ENCODE measurements around the gene UBQLNL.
A peak's percentile ranks its signal among the peaks of the same experiment; 100 is the strongest.

UBQLNL gene, protein sequence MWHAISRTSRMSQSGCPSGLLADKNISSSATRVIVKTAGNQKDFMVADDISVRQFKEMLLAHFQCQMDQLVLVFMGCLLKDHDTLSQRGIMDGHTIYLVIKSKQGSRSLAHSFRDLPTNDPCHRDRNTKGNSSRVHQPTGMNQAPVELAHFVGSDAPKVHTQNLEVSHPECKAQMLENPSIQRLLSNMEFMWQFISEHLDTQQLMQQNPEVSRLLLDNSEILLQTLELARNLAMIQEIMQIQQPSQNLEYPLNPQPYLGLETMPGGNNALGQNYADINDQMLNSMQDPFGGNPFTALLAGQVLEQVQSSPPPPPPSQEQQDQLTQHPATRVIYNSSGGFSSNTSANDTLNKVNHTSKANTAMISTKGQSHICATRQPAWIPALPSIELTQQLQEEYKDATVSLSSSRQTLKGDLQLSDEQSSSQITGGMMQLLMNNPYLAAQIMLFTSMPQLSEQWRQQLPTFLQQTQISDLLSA

DNA sequence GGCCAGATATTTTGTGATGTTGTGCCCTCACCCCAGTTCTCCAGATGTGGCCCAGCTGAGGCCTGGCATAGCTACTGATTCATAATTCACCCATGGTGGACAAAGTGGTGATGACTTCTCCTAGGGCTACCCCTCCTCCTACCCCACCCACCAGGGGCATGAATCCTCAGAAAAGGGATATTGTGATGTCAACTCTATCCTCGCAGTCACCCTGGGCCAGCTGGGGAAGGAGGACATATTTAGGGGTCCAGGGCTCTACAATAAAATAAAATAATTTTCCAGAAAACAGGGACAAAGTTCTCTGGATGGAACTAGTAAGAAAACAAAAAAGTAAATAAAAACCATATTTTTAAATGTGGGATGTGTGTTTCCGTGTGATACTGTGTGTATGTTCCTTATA is at the start of gene UBQLNL:
Gene UBQLNL, minus strand, starts transcription at position 101 of the 400 bp plus-strand sequence. CDS start 258 bp downstream, outside the sequence.
- DNase-seq (ENCODE audit: low read depth), result no peak
- no peak within 1 kb of the TSS for H3K4me3 ChIP-seq (replicated peaks; ENCODE audit: low read depth, low read length)
- TF ChIP-seq, protein P1, sequence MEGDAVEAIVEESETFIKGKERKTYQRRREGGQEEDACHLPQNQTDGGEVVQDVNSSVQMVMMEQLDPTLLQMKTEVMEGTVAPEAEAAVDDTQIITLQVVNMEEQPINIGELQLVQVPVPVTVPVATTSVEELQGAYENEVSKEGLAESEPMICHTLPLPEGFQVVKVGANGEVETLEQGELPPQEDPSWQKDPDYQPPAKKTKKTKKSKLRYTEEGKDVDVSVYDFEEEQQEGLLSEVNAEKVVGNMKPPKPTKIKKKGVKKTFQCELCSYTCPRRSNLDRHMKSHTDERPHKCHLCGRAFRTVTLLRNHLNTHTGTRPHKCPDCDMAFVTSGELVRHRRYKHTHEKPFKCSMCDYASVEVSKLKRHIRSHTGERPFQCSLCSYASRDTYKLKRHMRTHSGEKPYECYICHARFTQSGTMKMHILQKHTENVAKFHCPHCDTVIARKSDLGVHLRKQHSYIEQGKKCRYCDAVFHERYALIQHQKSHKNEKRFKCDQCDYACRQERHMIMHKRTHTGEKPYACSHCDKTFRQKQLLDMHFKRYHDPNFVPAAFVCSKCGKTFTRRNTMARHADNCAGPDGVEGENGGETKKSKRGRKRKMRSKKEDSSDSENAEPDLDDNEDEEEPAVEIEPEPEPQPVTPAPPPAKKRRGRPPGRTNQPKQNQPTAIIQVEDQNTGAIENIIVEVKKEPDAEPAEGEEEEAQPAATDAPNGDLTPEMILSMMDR (IDR thresholded peaks at IDR 0.05; ENCODE audit: low read length, missing control alignments), result no peak

DNA sequence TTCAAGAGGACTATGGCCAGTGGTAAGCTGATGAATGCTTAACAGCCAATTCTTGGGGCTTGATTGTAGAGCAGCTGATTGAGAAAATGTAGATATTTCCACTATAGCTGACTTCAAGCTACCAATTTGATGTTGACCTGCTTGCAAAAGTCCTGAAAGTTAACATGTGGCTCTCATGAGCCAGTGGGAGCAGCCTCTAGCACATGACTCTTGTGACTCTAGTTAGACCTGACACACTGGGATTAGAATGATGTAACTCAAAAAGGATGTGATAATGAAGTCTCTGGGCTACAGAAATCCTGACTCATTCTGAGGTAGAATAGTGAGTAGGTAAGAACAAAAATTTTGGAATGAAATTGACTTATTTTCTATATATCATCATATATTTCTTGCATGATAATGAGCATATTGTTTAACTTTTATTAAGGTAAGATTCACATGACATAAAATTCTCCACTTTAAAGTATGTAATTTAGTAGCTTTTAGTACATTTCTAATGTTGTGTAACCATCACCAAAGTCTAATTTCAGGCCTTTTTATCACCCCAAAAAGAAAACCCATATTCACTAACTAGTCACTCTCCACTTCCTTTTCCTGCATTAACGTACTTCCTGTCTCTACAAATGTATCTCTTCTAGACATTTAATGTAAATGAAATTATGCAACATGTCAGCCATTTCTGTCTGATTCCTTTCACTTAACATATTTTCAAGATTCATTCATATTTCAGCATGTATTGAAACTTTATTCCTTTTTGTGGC is 47.9 kb upstream of the UBQLNL start:
- TF ChIP-seq, protein P1 (IDR thresholded peaks at IDR 0.05; ENCODE audit: low read length, missing control alignments), result no peak
- no peak overlapping the region for H3K4me3 ChIP-seq (replicated peaks; ENCODE audit: low read depth, low read length)
- DNase-seq (ENCODE audit: low read depth), result peak; percentile 17

DNA sequence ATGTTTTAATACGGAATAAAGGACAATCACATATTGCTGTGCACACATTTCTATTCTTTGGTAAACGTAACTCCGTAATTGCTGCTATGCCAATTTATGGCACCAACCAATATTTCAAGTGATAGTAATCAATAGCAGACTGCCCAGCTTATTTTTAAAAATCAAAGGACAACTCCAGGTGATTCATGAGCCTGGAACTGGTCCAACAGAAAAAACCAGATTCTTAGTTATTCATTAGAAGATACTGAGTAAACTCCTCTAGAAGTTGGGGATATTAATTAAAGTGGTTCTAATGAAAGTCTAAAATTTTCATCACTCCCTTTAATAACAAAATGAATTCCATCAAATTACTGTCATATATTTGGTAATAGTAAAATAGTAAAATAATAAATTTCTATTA is 41.3 kb upstream of the UBQLNL start:
- no peak for DNase-seq (ENCODE audit: low read depth)
- TF ChIP-seq, protein P1 (IDR thresholded peaks at IDR 0.05; ENCODE audit: low read length, missing control alignments), result no peak
- H3K4me3 ChIP-seq (replicated peaks; ENCODE audit: low read depth, low read length), result no peak overlapping the region

DNA sequence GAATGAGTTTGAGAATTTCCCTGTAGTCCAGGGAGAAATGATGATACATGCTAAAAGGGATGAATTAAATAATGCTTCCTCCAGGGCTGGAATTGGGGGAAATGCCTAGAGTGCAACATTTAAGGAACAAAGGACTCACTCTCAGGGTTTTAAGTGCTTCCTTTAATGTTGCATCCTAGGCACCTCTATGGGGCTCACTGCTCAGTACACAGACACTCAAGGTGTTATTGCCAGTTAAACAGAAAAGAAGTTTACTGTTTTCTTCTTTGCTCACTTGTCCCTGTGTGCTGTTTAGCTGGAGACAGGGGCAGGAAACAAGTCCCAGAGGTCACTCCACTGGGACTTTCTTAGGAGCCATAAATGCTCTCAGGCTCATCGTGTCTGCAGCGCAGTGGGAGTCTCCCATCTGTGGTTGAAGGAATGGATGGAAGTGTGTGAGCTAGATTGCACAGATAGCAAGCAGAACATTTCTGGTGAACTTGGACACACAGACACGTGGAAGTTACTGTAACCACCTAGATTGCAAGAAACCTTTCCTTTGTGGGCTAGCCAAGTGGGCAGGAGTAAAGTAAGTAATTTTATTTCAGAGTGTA is 40.2 kb upstream of the UBQLNL start:
- TF ChIP-seq, protein P1 (IDR thresholded peaks at IDR 0.05; ENCODE audit: low read length, missing control alignments), result no peak
- DNase-seq (ENCODE audit: low read depth), result no peak
- H3K4me3 ChIP-seq (replicated peaks; ENCODE audit: low read depth, low read length), result no peak overlapping the region

DNA sequence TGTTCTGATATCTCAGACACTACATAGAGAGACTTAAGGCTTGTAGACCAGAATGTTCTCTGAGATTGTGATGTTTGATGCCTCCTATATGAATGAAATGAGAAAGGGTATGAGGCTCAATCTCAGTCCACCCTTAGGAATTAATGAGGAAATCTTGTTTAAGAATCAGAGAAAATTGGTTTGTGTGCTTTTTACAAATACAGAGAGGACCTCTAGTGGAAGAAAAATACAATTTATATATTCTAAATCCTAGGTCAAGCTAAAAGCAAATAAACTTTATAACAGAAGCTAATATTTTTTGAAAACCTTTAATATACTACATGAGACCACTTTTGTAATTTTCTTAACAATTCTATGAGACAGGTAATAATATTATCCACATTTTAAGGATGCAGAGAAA is 36.8 kb upstream of the UBQLNL start:
- no peak for DNase-seq (ENCODE audit: low read depth)
- TF ChIP-seq, protein P1 (IDR thresholded peaks at IDR 0.05; ENCODE audit: low read length, missing control alignments), result peak; percentile 1
- no peak overlapping the region for H3K4me3 ChIP-seq (replicated peaks; ENCODE audit: low read depth, low read length)

DNA sequence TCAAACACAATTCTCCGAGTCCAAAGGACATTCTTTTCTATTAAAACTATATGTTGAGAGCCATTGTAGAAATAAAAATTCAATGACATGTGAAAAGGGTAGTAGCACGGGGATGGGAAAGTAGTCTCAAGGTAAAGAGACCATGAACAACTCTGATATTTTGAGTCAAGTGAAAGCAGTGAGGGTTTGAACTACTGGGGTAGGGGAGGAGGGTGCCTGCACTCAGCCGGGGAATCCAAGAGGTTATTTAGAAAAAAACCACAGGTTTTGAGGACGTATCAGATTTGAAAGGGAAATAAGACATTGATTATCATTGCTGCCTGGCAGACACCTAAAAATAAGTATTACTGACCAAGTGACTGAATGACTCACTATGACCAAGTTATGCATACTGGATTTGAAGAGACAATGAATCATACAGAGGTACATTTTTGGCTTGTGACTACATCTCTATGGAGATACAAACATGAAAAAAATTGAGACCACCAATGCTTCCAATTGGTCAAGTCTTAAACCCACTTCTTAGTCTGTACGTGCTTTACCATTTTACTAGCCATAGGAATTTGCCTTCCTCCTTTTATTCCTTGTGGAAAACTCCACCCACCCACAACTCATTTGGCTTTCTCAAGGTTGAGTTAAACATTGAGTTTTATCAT is 34.1 kb upstream of the UBQLNL start:
- H3K4me3 ChIP-seq (replicated peaks; ENCODE audit: low read depth, low read length), result no peak overlapping the region
- TF ChIP-seq, protein P1 (IDR thresholded peaks at IDR 0.05; ENCODE audit: low read length, missing control alignments), result no peak

More for the DNA sequence above, 34.1 kb upstream of the UBQLNL start:
- peak; percentile 46 for DNase-seq (ENCODE audit: low read depth)

Data from fibroblast of pulmonary artery (primary cell).